Measurements from ENCODE around the gene GRM8.
"Not testable (repeated sequence)": the region's sequence is repeated elsewhere in the genome, so short reads cannot be mapped to it uniquely, and the experiment has no call there.

Gene GRM8

DNA sequence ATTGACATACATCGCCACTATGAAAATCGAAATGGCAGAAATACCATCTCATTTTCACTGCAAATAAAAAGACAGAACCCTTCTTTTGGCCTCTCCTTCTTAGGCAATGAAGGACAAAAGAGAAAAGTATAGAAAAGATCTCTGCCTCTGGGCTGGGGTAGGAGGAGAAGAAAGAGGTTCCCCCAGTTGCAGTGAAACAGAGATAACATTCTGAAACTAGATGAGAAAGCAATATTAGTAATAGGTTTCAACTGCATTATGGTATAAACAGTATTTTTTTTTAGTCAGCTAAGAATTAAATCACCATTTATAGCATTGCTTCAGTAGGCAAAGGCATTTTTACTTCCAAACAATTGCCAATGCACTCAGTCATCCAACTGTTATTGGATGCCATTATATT lies 347.5 kb downstream of the GRM8 start:
- DNase-seq = not testable (repeated sequence)

DNA sequence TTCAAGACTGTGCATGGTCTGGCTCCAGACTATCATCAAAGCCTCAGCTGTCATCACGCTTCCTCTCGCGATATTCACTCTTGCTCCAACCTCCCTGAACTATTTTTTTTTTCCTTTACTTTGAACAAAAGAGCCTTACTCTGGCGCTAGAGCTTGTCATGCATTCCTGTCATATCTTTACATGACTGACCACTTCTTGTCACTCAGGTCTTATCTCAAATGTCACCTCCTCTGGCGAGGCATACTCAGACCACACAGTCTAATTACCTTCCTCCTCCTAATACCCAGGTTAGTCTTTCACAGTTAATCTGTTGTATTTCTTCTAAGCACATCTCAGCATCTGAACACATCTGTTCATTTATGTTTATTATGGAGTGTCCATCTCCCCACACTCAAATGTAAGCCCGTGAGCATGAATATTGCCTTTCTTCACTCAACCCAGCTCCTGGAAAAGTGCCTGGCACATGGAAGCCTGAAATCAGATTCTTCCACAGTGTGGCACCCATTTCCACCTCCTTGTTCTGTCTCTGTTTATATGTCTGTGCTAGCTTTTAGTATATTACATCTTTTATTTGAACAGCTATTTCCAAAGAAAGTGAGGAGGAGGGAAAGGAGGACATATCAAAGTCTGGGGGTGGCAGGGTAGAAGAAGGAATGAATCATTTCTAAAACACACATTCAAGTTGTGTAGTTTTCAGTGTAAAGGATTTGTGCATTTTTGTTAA lies 351.5 kb downstream of the GRM8 start:
- not testable (repeated sequence) for DNase-seq

DNA sequence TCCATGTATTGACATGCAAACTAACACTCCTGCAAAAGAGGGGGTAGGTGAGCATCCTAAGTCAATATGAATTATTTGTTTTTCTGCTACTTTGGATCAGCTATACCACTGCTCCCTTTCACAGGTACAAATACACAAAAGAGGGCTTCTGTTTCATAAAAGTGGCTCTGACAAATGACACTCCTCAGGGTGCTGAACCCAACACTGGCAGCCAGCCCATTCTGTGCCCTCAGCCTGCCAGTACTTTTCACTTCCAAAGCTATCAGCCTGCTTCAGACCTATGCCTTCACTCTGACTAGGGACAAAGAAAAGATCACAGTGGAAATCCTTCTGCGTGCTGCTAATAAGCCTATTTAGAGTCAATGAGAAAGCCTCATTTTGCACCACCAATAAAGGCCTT lies 364.8 kb downstream of the GRM8 start:
- DNase-seq = not testable (repeated sequence)

DNA sequence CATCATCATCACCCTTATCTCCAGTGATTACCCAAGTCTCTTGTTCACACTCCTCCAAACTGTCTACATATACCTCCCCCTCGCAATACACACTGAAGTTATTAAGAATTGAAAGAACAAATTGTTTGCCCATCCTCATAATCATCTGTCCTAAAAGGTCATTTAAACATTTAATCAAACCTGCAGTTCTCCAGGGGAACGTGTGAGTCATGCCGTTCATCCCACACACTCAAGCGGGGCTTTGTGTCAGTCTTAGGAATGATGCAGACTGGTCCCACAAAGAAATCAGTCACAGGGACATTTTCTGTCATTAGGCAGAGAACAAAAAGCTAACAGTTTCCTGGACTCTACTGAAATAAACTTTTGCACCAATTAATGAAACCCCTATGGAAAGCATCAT lies 365.2 kb downstream of the GRM8 start:
- DNase-seq = not testable (repeated sequence)

DNA sequence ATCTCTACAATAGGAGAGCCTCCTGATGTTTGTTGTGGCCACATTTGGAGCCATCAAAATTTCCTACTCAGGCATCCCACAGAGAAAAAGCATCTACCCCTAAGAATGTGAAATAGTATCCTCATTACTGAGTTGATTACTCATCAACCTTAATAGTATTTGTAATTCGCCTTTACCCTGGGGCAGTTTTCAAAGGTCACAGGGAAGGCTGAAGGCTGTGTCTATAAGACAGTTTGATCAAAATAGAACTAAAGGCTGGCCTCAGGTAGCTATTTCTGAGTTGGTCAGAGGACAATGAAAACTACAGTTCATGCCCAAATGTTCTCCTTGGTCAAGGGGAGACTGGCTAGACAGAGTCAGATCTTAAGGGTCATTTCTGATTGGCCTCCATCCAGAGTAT lies 370.0 kb downstream of the GRM8 start:
- DNase-seq = not testable (repeated sequence)

DNA sequence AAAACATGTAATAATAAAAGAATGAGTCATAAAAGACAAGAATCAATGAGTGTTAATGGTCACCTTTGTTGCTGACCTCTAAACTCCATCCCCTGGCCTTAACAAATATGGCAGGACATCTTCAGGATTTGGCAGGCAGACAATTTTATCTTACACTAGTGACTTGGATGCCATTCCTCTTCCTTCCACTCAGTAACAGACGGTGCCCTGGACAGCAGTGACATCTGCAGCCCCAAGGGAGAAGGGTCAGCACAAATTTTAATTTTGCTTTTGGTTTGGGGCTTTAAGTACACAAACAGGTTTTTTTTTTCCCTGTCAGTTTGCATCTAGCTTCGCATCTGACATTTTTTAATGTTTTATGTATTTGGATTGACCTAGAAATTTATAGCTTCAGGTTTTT lies 370.8 kb downstream of the GRM8 start:
- DNase-seq = not testable (repeated sequence)

DNA sequence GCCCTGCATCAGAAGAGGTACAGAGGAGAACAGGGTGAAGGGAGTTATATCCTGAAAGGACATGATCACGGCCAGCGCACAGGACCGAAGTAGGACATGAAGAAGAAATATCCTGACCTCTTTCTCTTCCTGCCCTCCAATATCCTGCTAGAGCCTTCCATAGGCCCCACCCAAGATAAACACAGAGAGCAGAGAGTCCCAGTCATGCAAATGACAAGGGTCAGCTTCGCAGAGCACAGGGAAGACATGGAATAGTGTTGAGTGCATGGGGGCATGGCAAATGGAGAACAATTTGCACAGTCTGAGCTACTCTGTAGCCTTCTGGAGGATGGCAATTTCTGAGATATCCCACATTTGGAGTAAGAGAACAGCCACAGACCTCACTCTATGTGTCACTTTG lies 371.4 kb downstream of the GRM8 start:
- no peak for DNase-seq

DNA sequence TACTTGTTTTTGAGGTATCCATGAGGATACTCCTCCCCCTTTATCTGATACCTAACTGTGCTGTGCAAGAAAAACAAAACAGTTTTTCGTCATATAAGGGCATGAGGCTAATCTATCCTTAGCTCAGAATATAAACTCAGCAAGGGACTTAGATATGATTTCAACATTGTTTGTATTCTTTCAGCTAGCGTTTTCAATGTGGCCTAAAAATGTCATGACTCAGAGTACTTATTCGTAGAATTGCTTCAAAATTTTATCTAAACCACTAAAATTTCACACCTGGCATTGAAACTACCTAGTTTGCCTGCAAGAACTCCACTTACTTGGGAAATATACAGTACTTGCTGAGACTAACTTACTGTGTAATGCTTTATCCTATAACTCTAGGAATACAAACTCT lies 376.2 kb downstream of the GRM8 start:
- DNase-seq = not testable (repeated sequence)

DNA sequence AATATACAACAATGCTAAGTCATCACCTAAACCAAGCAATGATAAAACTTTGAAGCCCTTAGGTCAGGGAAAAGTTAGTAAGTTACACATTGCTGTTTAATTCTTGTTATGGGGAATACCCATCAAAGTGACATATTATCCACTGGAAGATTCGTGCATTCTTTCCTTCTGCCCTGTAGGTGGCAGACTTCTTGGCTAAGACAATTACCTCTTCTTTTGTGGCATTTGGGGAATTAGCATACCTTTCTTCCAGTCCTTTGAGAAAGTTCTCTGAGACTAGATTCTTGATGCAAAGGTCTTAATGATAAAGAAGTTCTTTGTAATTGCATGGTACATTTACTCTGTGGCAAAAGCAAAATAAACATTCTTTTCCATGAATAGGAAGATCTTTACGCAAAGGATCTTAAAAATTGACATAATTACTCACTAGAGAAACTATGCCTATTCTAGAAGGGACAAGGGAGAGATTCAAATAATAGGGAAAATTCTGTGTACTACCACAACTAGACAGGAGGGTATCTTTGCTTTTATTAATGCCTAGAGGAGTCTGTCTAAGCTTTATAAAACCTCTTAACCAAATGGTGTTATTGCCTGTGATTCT lies 395.9 kb downstream of the GRM8 start:
- no peak for DNase-seq

DNA sequence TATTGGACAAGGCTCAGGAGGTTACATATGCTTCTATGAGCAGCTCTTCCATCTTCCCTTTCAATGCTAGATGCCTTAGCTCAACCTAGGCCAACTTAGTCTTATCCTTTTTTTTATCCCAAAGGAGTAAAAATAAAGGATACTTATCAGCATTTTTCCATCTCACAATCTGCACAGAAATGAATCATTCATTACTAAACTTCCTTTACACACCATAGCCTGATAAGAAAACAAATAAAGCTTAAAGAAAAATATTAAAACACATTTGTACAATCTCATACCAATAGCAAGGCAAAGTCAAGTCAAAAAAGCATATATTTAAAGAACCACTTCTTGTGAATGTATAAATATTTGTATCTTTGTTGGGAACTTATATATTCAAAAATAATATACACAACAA lies 407.4 kb downstream of the GRM8 start:
- DNase-seq = no peak

DNA sequence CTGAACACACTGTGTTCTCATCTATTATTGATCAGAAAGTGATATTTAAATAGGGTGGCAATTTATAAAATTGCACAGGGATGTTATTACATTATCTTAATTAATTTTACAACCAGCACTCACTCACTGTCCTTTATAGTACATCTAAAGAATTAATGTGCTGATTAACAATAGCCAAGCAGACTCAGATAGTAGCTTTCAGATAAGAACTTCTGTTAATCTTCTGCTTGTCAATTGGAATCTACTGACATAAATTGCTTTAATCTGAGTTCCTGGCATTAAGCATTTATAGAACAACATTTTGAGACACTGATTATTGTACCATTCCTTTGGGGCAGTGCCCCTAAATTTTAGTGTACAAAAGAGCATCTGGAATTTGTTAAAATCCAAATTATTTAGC lies 408.9 kb downstream of the GRM8 start:
- DNase-seq = no peak

DNA sequence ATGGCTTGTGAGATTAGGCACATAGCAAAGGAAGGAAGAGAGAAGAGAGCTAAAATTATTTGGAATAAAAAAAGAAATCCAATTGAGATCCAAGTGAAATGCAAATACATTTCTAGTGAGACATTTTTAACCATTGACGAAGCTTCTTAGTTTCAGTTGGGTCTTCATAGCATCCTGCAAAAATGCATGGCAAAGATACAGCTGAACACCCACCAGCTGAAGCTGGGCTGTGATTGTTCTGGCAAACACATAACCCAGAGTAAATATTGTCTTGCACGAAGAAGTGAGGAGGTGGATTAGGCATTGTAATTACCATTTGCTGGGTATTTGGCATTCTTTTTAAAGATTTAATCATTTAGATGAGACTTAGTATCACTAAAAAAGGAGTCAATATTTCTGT lies 409.4 kb downstream of the GRM8 start:
- DNase-seq = no peak

DNA sequence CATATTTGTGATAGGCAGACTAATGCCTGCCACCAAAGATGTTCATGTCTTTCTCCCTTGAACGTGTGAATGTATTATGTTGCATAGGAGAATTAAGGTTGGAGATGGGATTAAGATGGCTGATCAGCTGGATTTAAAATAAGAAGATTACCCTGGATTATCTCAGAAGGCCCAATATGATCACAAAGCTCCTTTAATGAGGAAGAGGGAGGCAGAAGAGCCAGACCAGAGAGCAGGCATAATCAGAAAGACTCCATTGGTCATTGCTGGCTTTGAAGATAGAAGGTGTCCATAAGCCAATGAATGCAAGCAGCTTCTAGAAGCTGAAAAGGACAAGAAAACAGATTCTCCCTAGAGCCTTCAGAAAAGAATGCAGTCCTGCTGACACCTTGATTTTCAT lies 410.3 kb downstream of the GRM8 start:
- DNase-seq = no peak

DNA sequence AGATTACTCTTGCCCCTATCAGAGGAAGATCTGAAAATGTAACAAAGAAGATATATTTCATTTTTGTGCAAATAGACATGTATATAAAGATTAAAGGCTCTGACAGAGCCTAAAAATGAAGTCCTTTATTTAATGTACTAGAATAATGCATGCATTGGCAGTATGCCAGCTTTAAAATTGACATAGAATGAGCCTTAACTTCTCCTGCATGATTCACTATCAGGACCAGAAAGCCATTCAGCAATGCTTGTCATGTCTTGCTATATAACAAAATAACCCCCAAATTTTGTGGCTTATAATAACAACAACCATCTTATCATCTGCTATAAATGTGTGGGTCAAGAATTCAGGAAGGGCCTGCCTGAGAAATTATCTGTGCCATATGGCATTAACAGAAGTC lies 411.9 kb downstream of the GRM8 start:
- no peak for DNase-seq

DNA sequence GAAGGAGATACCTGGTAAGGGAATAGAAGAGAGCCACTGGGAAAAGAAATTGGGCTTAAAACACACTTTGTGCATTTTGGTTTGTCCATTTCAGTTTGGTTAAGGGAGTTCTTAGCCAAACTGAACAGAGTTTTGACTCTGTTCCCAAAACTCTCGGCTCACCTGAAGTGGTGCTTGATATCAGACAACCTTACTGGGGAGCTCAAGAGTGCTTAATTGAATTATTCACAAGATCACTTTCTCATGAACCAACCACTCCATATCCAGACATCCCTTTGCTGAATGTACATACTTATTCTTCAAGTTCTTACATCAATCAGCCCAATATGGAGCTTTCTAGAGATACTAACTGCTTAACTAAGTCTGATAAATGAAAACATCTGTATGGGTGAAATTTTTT lies 413.1 kb downstream of the GRM8 start:
- no peak for DNase-seq

DNA sequence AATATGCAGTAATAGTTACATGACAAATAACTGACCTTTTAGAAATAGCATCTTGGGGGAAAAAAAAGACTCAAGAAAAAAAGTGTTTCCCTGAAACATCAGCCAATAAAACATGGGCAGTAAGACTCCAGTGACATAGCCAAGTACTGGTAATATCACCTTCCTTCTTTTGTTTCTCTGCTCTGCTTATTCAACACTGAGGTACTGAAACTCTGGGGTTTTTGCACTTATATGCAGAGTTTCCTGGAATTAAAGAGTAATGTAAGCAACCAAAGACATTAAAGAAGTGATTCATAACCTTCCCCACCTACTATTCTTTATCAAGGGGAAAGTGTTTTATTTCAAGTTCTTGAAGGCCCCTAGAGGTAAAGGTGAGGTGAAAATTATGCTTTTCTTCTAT lies 414.5 kb downstream of the GRM8 start:
- DNase-seq = no peak

DNA sequence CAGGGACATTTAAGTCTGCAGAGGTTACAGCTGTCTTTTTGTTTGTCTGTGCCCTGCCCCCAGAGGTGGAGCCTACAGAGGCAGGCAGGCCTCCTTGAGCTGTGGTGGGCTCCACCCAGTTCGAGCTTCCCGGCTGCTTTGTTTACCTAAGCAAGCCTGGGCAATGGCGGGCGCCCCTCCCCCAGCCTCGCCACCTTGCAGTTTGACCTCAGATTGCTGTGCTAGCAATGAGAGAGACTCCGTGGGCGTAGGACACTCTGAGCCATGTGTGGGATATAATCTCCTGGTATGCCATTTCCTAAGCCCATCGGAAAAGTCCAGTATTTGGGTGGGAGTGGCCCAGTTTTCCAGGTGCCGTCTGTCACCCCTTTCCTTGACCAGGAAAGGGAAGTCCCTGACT lies 421.5 kb downstream of the GRM8 start:
- DNase-seq = not testable (repeated sequence)

DNA sequence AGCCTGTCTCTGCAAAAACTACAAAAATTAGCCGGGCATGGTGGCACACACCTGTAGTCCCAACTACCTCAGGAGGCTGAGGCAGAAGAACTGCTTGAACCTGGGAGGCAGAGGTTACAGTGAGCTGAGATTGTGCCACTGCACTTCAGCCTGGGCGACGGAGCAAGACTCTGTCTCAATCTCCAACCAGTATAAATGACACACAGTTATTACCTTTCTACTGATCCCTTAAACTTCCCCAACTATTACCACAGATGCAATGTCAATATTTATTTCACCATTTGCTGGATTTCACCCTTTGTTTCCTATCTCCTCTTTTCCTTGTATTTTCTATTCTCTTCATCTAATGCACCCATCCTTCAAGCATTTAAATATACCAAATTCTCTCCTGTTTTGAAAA lies 431.8 kb downstream of the GRM8 start:
- no peak for DNase-seq

DNA sequence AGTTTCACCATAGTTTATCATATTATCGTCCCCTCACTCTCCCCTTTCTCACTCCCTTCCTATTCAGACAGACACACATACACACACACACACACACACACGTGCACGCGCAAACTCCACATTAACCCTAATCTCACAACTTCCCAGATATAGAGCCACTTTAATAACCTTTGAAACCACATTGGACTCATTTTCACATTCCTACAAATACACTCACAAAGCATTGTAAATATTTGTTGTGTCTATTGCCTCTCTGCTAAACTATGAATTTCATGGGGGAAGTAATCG lies 433.6 kb downstream of the GRM8 start:
- no peak for DNase-seq

DNA sequence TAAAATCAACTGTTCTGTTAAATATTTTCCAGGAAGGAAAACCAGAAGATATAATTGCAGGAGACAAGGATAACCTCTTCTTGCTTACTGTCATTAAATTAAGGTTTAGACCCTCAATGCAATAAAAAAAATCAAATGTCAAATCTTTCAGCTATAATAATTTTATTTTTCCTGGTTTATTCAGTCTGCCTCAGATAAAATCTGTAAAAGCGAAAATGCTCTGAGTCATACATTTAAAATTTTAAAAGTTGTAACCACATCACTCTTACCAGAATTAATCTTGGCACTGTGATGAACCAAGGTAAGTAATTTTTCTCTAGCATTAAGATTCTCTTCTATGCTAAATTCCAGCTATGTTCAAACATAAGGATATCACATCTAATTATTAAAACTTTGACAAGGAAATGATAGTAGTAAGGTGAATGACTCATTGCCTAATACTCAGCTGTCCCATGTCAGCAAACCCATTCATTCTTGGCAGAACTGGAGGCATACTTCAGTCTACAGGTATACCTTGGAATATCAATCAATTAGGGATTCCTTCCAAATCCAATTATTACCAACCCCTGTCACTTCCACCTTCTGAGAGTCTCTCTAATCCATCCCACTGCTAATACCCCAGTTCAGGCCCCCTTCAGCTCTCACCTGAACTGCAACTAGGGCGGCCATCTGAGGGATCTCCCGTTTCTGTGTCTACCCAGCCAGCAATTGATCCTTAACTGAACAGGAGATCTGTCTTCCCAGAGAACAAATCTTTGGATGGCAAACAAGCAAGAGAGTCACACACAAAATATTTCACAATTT lies 434.1 kb downstream of the GRM8 start:
- DNase-seq = no peak

DNA sequence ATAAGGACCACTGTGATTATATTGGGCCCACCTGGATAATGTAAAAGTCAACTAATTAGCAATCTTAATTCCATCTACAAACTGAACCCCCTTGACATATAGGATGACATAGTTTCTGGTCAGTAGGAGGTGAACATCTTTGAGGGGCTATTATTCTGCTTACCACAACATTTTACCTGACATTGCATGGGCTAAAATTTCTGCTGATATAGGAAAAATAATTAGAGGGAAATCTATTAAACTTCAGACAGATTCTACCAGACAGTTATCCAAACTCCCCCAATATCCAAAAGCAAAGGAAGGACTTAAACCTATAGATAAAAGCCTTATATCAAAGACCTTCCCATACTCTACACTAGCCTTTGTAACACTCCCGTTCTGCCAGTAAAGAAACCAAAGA lies 443.6 kb downstream of the GRM8 start:
- DNase-seq = no peak

DNA sequence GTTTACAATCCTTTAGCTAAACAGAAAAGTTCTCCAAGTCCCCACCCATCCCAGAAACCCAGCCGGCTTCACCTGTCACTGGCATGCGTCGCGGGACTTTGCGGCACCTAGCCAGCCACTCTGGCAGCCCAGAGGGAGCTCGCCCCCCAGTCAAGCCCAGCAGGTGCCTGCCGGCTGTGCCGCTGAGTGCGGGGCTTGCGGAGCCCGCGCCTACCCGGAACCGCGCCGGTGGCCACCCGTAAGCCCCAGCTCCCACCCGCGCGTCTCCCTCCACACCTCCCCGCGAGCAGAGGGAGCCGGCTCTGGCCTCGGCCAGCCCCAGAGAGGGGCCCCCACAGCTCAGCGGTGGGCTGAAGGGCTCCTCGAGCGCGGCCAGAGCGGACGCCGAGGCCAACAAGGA lies 446.1 kb downstream of the GRM8 start:
- no peak for DNase-seq

DNA sequence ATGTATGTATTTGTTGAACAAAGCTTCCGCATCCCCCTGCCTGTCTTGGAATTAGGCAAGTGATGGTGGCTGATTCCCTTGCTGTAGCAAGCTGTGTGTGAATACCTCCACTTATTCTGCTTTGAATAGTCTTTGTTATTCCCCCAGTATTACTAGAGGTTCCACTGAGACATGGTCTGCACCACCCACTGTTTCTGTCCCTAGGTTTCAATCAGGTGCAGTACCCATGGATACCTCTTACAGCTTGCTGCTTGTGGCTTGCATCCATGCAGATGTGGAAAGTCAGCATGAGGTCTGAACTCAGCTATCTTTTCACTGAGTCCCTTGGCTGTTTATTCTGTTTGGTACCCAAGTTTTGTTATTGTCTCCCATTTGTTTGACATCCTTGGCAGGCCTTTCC lies 447.4 kb downstream of the GRM8 start:
- no peak for DNase-seq

DNA sequence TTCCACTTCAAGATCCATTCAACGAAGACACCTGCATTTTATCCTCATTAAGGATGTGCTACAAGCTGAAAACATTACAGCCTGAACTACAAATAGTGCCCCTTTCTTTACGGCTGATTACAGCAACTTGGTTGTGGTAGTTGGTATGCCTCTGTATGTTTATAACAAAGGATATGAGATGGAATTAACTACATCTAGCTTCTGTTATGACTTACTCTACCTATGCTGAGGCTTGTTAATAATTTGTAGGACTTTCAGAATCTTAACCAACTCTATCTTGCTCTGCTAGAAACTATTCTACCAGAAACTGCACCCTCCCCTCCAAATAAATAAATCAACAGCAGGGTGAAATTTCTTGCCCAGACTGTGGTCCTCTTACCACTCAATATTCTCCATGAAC lies 448.1 kb downstream of the GRM8 start:
- no peak for DNase-seq

DNA sequence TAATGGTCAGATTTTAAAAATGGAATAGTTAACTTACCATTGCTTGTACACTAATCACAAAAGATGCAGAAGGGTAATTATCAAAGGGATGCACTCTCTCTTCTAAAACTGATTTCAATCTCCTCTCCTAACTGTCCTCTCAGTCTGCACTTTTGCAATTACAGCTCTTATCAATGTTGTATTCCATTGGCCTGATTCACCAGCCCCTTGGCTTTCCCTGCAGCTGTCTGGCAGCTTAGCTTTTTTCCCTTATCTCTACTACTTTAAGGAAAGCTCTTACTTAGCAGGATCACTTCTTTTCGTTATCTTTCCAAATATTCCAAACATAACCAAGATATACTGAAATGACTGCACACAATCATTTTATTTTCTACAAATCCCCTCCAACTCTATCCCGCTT lies 448.8 kb downstream of the GRM8 start:
- DNase-seq = no peak
